Fibroblast of skin of scalp (primary cell): Measurements from ENCODE around the gene FOXN4.
A peak's percentile ranks its signal among the peaks of the same experiment; 100 is the strongest.

ENCODE experiments used
- DNase-seq: peaks from one replicate; pipeline ENCODE4 v3.0.0-alpha.2; 2013

The FOXN4 gene

GRCh38 chr12:109256011-109256410 lies 53.1 kb downstream of the FOXN4 start:
- DNase-seq: no peak

GRCh38 chr12:109255377-109255776 lies 53.7 kb downstream of the FOXN4 start:
- DNase-seq: peak; percentile 5

- DNase-seq: no peak
These were observed 55.1 kb downstream of the FOXN4 start for GRCh38 chr12:109253913-109254544.

DNA sequence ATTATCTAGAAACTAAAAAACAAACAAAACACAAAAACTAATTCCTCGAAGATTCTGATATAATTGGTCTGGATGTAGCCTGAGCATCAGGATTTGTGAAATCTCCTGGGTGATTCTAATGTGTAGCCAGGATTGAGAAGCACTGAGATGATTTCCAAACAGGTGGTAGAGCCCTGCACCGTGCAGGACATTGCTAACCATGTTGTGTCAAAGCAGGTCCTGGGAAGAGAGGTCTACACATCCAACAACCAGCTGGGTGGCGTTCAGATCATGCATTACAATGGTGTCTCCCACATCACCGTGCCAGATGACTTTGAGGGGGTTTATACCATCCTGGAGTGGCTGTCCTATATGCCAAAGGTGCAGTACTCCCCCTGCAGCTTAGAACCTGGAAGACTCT lies 56.3 kb downstream of the FOXN4 start:
- DNase-seq: no peak

DNA sequence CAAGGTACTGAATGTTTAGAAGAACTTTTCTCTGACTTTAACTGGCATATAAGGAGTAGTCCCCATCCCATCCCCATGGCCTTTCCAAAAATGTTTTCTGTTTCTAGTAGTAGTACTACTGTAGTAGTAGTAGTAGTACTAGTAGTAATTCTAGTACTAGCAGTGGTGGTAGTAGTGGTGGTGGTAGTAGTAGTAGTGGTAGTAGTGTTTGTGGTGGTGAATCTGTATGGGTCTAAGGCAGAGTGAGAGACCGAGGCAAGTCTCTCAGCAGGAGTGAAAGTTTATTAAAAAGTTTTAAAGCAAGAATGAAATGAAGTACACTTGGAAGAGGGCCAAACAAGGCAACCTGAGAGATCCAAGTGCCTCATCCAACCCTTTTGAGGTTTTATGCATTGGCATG lies 58.6 kb downstream of the FOXN4 start:
- no peak for DNase-seq

GRCh38 chr12:109247831-109248654 lies 61.0 kb downstream of the FOXN4 start:
- DNase-seq: no peak

GRCh38 chr12:109246221-109246620 lies 62.9 kb downstream of the FOXN4 start:
- no peak for DNase-seq

DNA sequence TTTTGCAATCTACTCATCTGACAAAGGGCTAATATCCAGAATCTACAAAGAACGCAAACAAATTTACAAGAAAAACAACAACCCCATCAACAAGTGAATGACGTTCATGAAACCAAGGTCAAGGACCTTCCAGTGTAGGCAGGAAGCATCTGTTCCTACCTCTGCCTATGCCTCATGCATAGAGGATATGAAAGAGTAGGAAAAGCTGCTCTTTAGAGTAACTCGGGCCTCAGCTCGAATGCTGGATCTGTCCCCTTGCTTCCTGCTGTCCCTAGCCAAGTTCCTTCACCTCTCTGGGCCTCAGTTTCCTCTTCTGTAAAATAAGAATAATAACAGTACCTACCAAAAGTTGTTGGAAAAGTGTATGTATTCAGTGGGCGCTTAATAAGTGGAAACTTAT lies 65.0 kb downstream of the FOXN4 start:
- no peak for DNase-seq

DNA sequence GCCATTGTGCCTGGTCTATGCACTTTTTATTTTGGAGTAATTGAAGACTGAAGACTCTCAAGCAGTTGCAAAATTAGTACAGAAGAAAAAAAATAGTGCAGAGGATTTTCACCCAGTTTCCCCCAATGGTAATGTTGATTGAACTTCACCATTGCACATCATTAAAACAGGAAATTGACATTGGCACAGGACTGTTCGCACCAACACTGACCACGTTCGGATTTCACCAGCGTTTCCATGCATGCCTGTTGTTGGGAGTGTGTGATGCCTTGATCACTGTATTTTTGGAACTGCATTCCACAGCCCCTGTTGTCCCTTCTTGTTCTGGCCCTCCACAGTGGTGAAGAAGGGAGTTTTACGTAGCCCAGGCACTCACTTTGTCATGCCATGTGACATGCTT lies 67.1 kb downstream of the FOXN4 start:
- DNase-seq: no peak

DNA sequence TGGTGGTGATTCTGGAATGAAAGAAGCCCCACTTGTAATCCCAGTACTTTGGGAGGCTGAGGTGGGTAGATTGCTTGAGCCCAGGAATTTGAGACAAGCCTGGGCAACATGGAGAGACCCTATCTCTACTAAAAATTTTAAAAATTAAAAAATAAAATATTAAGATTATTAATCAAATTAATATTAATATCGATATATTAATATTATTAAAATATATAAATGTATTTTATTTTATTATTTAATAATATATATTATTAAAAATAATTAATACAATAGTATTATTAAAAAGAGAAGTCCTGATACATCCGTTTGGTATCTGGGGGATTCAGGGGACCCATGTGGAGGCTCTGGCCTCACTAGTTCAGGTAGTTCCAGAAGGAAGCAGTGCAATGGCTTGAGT lies 68.7 kb downstream of the FOXN4 start:
- DNase-seq: no peak

DNA sequence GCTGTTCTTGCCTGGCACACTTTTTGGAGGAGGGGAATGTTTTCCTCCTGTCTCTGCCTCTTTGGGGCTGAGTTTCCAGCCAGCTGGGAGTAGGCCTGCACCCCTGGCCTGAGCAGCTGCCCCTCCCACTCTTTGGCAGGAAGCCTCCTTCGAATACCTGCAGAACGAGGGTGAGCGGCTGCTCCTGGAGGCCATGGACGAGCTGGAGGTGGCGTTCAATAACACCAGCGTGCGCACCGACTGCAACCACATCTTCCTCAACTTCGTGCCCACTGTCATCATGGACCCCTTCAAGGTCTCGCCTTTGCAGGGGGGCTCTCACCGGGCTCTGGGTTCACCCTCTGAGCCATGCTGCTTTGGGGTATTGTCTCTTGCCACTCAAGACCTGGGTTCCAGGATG lies 69.4 kb downstream of the FOXN4 start:
- no peak for DNase-seq

- DNase-seq: no peak
These were observed 69.9 kb downstream of the FOXN4 start for GRCh38 chr12:109239179-109239578.

DNA sequence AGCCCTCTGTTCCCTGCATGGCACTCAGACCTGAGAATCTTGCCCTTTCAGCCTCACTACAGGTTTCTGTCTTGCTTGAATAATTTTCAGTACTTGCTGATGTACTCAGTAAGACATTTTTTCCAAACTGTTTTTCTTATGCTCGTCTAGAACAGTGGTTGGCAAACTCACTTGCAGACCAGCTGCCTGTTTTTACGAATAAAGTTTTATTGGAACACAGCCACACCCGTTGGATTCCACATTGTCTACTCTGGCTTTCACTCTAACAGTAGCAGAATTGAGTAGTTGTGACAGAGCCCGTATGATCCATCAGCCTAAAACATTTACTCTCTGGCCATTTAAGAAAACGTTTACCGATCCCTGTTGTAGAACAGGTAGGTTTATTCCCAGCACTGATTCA lies 72.8 kb downstream of the FOXN4 start:
- no peak for DNase-seq

DNA sequence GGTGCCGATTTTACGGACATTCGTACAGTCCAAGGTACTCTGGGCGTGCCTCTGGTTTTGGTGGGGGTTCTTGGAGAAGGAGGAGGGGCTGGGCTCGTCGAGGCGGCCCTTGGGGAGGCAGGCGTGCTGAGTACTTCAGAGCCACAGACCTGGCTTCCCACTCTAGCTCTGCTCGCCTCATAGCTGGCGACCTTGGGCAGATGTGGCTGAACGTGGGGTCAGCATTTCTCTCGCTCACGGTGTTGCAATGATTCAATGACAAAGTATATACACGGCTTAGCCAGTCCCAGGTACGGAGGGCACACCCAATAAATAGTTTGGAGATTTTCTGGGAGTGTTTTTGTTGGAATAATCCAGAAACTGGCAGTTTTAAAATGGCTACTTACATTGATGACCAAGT lies 75.1 kb downstream of the FOXN4 start:
- DNase-seq: no peak

DNA sequence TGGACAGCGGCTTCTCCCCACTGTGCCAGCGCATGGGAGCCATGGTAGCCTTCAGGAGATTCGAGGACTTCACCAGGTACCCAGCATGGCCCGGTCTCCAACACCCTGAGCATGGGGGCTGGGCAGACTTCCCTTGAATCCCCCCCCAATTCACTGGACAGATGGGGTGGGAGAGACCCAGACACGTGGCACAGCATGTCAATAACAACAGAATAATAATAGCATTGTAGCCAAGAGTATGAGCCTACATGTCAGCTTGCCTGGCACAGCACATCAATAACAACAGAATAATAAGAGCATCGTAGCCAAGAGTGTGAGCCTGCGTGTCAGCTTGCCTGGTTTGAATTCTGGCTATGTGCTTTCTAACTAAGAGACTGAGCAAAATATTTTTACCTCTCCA lies 76.4 kb downstream of the FOXN4 start:
- DNase-seq: no peak

DNA sequence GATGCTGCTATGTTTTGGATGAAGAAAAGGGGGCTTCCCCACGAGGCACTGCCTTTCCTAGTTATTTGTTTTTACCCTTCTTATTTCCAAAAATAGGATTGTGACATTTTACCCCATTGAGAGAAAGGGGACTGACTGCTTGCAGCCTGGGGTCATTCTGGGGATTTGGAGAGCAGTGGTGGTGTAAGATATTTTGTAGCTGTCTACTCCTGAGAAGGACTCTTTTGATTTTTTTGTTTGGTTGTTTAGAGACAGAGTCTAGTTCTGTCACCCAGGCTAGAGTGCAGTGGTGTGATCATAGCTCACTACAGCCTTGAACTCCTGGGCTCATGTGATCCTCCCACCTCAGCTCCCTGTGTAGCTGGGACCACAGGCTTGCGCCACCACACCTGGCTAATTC lies 78.9 kb downstream of the FOXN4 start:
- no peak for DNase-seq

- DNase-seq: no peak
These were observed 80.4 kb downstream of the FOXN4 start for GRCh38 chr12:109228664-109229063.
